HepG2 (cell line): Measurements from ENCODE around the gene PIK3CD. TPM values are rescaled to one million over a fixed set of nuclear protein-coding genes. Genes with fewer than 3 reads are reported as not detected.

Experiments used
- polyA plus RNA-seq, 8 experiments: library from polyadenylated mRNA; depleted of rRNA in 3 of 8; stranded (reverse) in 7 of 8; unstranded in 1 of 8; fragments of >200 nt; fragmentation: Illumina TruSeq in 4 of 8; extraction: Trizol in 4 of 8; gene quantifications; 2 replicates each; pipeline versions ENCODE4 v1.2.1 to v1.2.3, GENCODE V29; 2011 to 2016; ENCODE audit warnings: low read depth in 4 of 8, missing spikeins in 1 of 8, mixed read lengths in 1 of 8; ENCODE audit not compliant: insufficient read depth in 1 of 8
- total RNA-seq, 5 experiments: library from RNA; depleted of rRNA; stranded (reverse); fragments of >200 nt; fragmentation: Illumina TruSeq; extraction: Trizol; gene quantifications; 2 replicates each; pipeline ENCODE4 v1.2.3, GENCODE V29; 2016; ENCODE audit warnings: low read depth in 1 of 5

The PIK3CD gene
- total and polyA plus RNA-seq, 2 of the 13 experiments (the other 11 are each of a cell fraction or from before 2014, with no cell fraction given) = 7.1 to 10.0 TPM

Other genes with a start within 250 kb of the PIK3CD start
- 48.6 and 50.3 TPM in 2 replicates for gene SLC25A33, start 112.3 kb upstream of the PIK3CD start, total RNA-seq (2016; rRNA removed; fragmentation: Illumina TruSeq; extraction: Trizol)
- 15.2 and 15.4 TPM in 2 replicates for gene SLC25A33, start 112.3 kb upstream of the PIK3CD start, polyA plus RNA-seq (2011; rRNA removed)
- 5.7 and 8.2 TPM in 2 replicates for gene TMEM201, start 62.8 kb upstream of the PIK3CD start, total RNA-seq (2016; rRNA removed; fragmentation: Illumina TruSeq; extraction: Trizol)
- gene TMEM201, start 62.8 kb upstream of the PIK3CD start, polyA plus RNA-seq (2011; rRNA removed) = 1.5 and 2.1 TPM in 2 replicates
- 11.9 and 19.7 TPM in 2 replicates for gene CLSTN1, start 172.2 kb downstream of the PIK3CD start, total RNA-seq (2016; rRNA removed; fragmentation: Illumina TruSeq; extraction: Trizol)
- gene CLSTN1, start 172.2 kb downstream of the PIK3CD start, polyA plus RNA-seq (2011; rRNA removed) = 29.8 and 35.3 TPM in 2 replicates